IPS-18a (cell line): ENCODE data around the gene AOPEP.

ENCODE experiments used
- H3K27ac ChIP-seq: one replicate; pipeline ENCODE4 v1.5.1; 2013; ENCODE audit warnings: low read length
- H3K27me3 ChIP-seq: one replicate; pipeline ENCODE4 v1.6.1; 2013; ENCODE audit warnings: mild to moderate bottlenecking, low read length; ENCODE audit not compliant: control insufficient read depth, insufficient read depth
- H3K36me3 ChIP-seq: one replicate; pipeline ENCODE4 v1.6.1; 2013; ENCODE audit warnings: low read depth, low read length; ENCODE audit not compliant: control insufficient read depth
- H3K4me1 ChIP-seq: one replicate; pipeline ENCODE4 v1.6.1; 2013; ENCODE audit warnings: low read depth, low read length; ENCODE audit not compliant: control insufficient read depth
- H3K4me3 ChIP-seq: one replicate; pipeline ENCODE4 v1.5.1; 2013; ENCODE audit warnings: low read length
- H3K9ac ChIP-seq: one replicate; pipeline ENCODE4 v1.6.1; 2013; ENCODE audit warnings: mild to moderate bottlenecking, low read length, moderate library complexity
- H3K9me3 ChIP-seq: one replicate; pipeline ENCODE4 v1.6.1; 2013; ENCODE audit warnings: low read depth, low read length; ENCODE audit not compliant: control insufficient read depth

The AOPEP gene

DNA sequence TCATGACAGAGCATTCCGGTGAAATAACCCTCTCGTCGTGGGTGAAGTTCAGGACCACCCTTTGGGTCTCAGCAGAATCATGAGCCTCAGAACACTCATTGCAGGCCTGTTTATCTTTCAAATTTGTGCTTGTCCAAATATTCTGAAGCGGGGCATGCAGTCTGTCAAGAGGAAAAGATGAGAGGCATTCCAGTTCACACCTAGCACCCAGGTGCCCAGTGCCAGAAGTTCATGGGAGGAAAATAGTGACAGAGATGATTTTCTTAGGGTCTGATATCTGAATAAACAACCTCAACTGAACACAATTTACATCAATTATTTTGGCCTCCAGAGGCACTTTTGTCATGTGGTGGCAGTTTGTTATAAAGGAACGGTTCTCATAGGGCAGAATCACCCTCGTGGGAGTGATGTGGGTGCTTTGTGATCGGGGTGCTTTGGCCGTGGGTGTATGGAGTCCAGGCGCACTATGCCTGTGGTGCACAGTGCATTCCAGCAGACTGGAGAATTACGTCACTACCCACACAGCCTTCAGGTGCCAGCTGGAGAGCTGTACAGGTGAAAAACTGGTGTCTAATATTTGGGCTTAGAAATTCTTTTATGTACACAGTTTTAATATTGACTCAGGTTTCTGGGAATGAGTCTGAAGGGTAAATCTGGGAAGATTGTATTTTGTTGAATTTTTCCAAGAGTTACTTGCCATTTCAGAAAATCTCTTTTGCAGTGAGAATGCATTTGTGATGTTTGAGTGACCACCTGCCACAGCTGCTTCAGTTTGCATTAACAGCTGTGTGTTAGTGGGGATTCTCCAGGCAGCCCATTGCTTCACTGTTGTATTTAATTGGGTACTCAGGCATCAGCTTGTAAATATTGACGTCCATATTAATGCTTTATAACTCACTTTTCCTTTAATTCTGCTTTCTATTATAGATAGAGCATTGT, 301.7 kb downstream of the AOPEP start:
- H3K4me3 ChIP-seq = no peak overlapping the region
- H3K9ac ChIP-seq = no peak overlapping the region
- H3K36me3 ChIP-seq = no peaks in the 10 kb centered on the region
- no peak overlapping the region for H3K27ac ChIP-seq
- no peaks in the 10 kb centered on the region for H3K27me3 ChIP-seq
- no peaks in the 10 kb centered on the region for H3K4me1 ChIP-seq
- H3K9me3 ChIP-seq = no peaks in the 10 kb centered on the region

DNA sequence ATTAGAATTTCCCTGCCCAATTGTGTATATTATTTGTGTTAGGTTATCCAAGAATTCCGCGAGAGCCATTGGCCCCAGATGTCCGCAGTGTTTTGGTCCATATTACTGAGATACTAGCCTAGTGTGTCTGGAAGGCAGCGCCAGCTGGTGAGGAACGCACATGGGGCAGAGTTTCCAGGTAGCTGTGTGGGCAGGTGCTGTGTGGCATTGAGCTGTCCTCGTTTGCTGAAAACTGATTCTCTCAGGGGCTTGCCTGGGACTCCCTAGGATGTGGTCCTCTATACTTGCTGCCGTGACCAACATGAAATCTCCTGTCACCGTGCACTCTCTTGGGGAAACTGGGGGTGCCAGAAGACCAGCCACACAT, 302.3 kb downstream of the AOPEP start:
- Histone ChIP-seq H3K9me3 (no peaks in the 10 kb centered on the region), H3K4me1 (no peaks in the 10 kb centered on the region), H3K27ac (no peak overlapping the region), H3K9ac (no peak overlapping the region), H3K27me3 (no peaks in the 10 kb centered on the region), H3K36me3 (no peaks in the 10 kb centered on the region), H3K4me3 (no peak overlapping the region)

DNA sequence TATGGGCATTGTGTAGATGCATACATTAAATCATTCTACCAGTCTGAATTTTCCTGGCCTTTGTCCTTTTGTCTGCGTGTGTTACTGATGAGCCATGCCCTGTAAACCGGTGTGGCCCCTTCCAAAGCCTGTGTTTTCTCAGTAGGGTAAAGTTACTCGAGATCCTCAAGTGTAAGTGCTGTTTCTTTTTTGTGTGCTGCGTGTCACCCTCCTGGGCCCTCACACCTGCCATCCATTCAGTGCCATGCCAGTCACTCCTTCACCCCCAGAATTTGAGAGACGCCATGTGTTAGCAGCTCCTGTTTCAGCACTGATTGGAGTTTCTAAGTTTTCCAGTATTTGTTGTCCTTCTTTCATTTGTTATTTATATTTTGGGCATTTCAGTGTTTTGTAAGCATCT, 302.8 kb downstream of the AOPEP start:
- Histone ChIP-seq H3K9me3 (no peaks in the 10 kb centered on the region), H3K36me3 (no peaks in the 10 kb centered on the region), H3K9ac (no peak overlapping the region), H3K4me3 (no peak overlapping the region), H3K27me3 (no peaks in the 10 kb centered on the region), H3K27ac (no peak overlapping the region), H3K4me1 (no peaks in the 10 kb centered on the region)

DNA sequence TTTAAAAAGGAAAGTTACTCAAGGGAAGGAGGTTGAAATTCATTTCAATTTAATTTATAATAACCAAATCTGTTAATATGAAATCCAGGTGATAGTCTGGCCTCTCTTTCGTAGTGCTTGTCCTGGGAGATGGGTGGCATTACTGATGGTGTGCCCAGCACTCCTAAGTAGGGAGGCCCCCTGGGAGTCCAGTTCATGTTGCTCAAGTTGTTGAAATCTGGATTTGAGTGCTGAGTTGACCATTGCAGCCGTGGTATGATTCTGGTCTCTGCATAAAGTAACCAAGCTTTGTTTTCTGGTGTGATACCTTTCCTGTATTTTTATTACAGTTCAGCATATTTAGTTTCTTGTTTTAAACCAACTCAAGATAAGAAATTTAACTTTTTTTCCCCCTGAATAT, 303.2 kb downstream of the AOPEP start:
- Histone ChIP-seq H3K9me3 (no peaks in the 10 kb centered on the region), H3K4me3 (no peak overlapping the region), H3K27me3 (no peaks in the 10 kb centered on the region), H3K36me3 (no peaks in the 10 kb centered on the region), H3K4me1 (no peaks in the 10 kb centered on the region), H3K27ac (no peak overlapping the region), H3K9ac (no peak overlapping the region)

DNA sequence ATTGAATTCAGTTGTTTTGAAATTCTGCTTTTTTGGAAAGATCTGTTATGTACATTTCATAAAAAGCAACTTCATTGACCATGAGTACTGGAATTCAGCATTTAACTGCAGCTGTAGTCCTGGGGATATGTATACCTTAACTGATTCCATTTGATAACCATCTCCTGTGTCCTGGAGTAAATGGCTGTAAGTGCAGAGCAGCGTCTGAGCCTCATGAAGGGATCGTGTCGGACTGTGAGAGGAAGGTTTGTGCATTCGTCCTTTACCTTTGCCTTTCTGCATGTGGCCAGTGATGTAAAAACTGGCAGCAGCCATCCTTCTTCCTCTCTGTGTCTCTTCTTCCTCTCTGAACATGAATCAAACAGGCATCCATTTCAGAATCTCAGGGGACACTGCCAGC, 303.8 kb downstream of the AOPEP start:
- no peak overlapping the region for H3K9ac ChIP-seq
- H3K4me3 ChIP-seq = no peak overlapping the region
- H3K27ac ChIP-seq = no peak overlapping the region
- no peaks in the 10 kb centered on the region for H3K36me3 ChIP-seq
- no peaks in the 10 kb centered on the region for H3K27me3 ChIP-seq
- H3K4me1 ChIP-seq = no peaks in the 10 kb centered on the region
- no peaks in the 10 kb centered on the region for H3K9me3 ChIP-seq

DNA sequence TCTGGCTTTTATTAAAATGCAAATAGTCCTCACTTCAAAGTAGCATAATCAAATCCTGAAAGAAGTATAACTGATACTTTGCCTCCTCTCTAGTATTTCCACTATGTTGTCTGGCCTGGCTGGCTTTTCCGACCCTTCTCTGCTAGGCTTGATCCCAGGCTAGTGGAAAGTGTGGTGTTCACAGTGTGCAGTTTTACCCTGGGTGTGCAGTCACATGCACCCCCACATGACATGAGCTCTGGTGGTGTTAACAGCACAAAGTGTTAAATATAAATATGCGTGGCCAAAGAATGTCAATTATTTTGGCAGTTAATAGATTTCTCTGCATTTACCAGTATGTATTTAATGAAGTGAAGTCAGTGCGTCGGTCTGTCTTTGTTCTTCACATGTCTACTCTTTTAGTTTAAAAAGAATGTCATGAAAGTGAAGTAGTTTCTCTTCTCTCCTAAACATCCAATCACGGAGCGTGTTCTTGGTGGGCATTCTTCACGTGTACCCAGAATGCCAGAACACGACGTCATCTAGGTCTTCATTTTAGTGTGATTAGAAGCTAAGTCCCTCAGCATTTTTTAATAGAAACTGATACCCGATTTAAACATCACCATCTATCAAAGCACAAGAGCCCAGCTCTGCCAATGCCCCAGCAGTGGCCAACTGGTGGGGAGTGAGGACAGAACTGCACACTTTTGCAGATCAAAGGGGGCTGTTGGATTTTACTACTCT, 304.6 kb downstream of the AOPEP start:
- Histone ChIP-seq H3K36me3 (no peaks in the 10 kb centered on the region), H3K27me3 (no peaks in the 10 kb centered on the region), H3K4me3 (no peak overlapping the region), H3K9ac (no peak overlapping the region), H3K9me3 (no peaks in the 10 kb centered on the region), H3K4me1 (no peaks in the 10 kb centered on the region), H3K27ac (no peak overlapping the region)

DNA sequence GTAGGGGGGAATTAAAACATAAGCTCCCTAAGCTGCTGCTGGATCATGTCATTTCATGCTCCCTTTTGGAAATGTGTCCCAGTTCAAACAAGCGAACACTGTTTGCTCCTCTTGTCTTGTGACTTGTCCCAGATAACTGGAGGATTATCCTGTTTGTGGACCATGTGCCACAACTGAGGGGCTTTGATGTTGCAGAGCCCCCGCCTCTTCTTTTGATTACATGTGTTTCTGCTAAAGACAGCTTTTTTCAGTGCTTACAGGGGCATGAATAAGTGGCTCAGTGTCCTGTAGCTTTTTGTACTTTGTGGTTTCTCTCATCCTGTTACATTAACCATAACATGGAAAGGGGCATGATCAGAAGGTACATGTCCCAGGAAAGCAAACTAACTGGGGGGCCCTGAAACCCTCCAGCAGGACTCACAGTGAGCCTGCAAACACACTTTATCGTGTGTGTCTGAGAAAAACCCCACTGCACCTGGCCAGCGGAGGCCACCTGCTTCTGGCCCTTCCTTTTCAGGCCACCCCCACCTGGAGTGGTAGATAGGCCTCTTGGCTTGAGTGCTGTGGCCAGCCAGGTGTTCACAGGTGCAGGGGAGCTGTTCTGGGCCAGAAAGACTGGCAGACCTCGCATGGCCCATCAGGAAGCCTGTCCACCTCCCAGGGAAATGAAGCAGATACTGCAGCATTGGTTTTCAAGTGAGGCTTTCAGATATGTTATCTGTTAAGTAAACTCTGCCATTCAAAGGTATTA, 305.4 kb downstream of the AOPEP start:
- Histone ChIP-seq H3K27ac (no peak overlapping the region), H3K4me3 (no peak overlapping the region), H3K4me1 (no peaks in the 10 kb centered on the region), H3K9ac (no peak overlapping the region), H3K9me3 (no peaks in the 10 kb centered on the region), H3K27me3 (no peaks in the 10 kb centered on the region), H3K36me3 (no peaks in the 10 kb centered on the region)

DNA sequence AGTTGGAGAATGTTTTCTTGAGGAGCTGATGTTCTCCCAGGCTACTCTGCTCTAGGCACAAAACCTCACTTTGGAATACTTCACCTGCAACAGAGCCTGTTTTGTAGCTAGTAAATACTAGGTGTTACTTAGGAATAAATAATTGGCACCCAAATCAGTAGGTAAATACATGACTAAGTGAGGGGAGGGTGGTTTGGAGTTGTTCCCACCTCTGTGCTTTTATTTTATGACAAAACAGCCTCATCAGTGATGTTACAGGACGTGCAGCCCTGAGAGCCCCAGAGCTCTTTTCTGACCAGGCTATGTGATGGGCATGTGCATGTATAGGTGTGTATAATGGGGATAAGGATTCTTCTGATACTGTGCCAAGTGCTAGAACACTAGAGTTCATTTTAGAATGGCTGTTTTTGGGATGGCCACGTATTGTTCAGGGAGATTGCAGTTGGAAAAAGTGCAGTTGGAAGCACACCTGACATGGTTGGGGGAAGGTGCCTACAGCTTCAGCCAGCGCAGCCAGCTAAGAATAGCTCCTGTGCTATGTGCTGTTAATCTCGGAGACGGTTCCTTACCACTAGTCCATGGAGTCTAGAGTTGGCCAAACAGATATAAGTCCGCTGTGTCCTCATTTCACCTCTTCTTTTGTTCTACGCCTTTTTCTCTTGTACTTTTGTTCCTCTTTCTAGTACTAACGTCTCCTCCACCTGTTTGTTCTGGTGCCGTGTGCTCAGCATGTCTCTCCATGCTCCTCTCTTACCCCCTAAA, 306.3 kb downstream of the AOPEP start:
- Histone ChIP-seq H3K9ac (no peak overlapping the region), H3K9me3 (no peaks in the 10 kb centered on the region), H3K27me3 (no peaks in the 10 kb centered on the region), H3K27ac (no peak overlapping the region), H3K4me1 (no peaks in the 10 kb centered on the region), H3K36me3 (no peaks in the 10 kb centered on the region), H3K4me3 (no peak overlapping the region)

DNA sequence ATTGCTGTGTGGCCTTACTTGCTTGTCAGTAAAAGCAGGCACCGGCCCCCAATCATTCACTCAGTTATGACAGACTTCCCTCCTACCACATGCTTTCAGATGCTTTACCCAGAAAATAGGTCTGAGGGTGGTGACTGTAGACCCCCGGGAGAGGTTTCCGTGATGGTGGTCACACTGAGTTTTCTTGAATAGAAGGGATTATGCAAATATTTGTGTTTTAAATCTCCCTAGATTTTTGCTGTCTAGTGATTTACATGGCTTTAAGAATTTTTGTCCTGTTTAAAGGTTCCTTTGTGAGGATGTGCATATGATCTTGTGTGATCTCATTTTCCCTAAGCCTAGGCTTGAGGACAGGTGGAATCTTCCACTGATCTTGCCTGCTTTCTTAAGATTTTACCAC, 309.3 kb downstream of the AOPEP start:
- H3K4me3 ChIP-seq = no peak overlapping the region
- H3K9me3 ChIP-seq = no peaks in the 10 kb centered on the region
- no peaks in the 10 kb centered on the region for H3K4me1 ChIP-seq
- no peak overlapping the region for H3K27ac ChIP-seq
- H3K27me3 ChIP-seq = no peaks in the 10 kb centered on the region
- H3K36me3 ChIP-seq = no peaks in the 10 kb centered on the region
- no peak overlapping the region for H3K9ac ChIP-seq

DNA sequence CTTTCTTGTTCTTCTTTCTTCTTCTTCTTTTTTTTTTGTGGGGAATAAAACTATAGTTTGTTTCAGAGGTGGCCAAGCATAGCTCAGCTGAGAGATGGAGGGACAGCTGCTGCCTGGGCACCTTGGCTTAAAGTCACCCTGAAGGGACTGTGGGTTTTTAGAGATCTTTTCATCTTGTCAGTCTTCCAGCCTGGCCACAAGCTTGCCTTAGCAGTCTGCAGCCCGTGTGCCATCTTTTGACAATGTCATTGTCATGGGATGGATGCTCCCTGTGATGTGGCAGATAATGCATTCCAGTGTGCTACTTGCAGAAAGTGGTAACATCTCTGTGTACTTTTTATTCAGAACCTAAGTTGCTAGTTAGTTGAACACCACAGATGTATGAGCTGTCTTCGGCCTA, 310.2 kb downstream of the AOPEP start:
- H3K27me3 ChIP-seq = no peaks in the 10 kb centered on the region
- H3K27ac ChIP-seq = no peak overlapping the region
- H3K9ac ChIP-seq = no peak overlapping the region
- no peaks in the 10 kb centered on the region for H3K36me3 ChIP-seq
- no peaks in the 10 kb centered on the region for H3K4me1 ChIP-seq
- H3K9me3 ChIP-seq = no peaks in the 10 kb centered on the region
- no peak overlapping the region for H3K4me3 ChIP-seq
